SK-N-SH (cell line): Measurements from ENCODE around the gene FIGNL2. TPM values are rescaled to one million over a fixed set of nuclear protein-coding genes. Genes with fewer than 3 reads are reported as not detected.

Experiments
- CTCF ChIA-PET: fragments of 300-600, 350-600 bp; formaldehyde crosslinking; extraction: SDS; loops from one replicate; lab custom pipeline; 2021; lab: Yijun Ruan, JAX
- POLR2A ChIA-PET: fragments of 350-600 bp; sonication (Branson Sonifier 250); formaldehyde crosslinking; extraction: SDS; loops from one replicate; lab custom pipeline; 2020; ENCODE audit warnings: antibody characterized with exemption, inconsistent platforms; lab: Yijun Ruan, JAX
- DNase-seq: peaks from one replicate; pipeline ENCODE4 v3.0.0; 2012
- H2AFZ ChIP-seq: fragments of 200-600 bp; sonication (generic); 2 replicates; pipeline ENCODE4 v1.8.1; 2016; ENCODE audit warnings: antibody characterized with exemption, mild to moderate bottlenecking, low read depth
- H3F3A ChIP-seq: fragments of 200-600 bp; sonication (generic); replicated peaks from 2 replicates; pipeline ENCODE3; 2016; ENCODE audit warnings: antibody characterized with exemption, mild to moderate bottlenecking; ENCODE audit not compliant: insufficient read depth
- H3K27ac ChIP-seq, 2 experiments: fragments of 200-500 bp in 1 of 2; fragments of 200-600 bp in 1 of 2; sonication (Bioruptor generic) in 1 of 2; sonication (generic), shearing (Covaris generic) in 1 of 2; 2 replicates each; pipeline versions ENCODE4 v1.5.1 to v1.6.1; 2014 to 2016; ENCODE audit warnings: low read depth in 2 of 2, inconsistent platforms in 1 of 2, low read length in 1 of 2, mild to moderate bottlenecking in 1 of 2, mixed read lengths in 1 of 2
- H3K27me3 ChIP-seq: fragments of 200-600 bp; sonication (generic), shearing (Covaris generic); 2 replicates; pipeline ENCODE4 v1.6.1; 2016; ENCODE audit warnings: mixed run types; ENCODE audit not compliant: insufficient read depth
- H3K36me3 ChIP-seq, 2 experiments: fragments of 200-500 bp in 1 of 2; fragments of 200-600 bp in 1 of 2; sonication (Bioruptor generic) in 1 of 2; sonication (generic) in 1 of 2; replicated peaks in 1 of 2; 2 replicates each; pipeline versions ENCODE3 to v1.5.1; 2014 to 2016; ENCODE audit warnings: low read length in 1 of 2, mild to moderate bottlenecking in 1 of 2; ENCODE audit not compliant: insufficient read depth in 2 of 2, control insufficient read depth in 1 of 2
- H3K4me1 ChIP-seq, 2 experiments: fragments of 200-500 bp in 1 of 2; fragments of 200-600 bp in 1 of 2; sonication (Bioruptor generic) in 1 of 2; sonication (generic), shearing (Covaris generic) in 1 of 2; 2 replicates each; pipeline versions ENCODE4 v1.5.1 to v1.6.1; 2014 to 2016; ENCODE audit warnings: low read depth in 1 of 2, low read length in 1 of 2, mixed run types in 1 of 2; ENCODE audit not compliant: insufficient read depth in 2 of 2, control insufficient read depth in 1 of 2
- H3K4me2 ChIP-seq: fragments of 200-600 bp; sonication (generic), shearing (Covaris generic); 2 replicates; pipeline ENCODE4 v1.6.1; 2017; ENCODE audit warnings: mixed run types
- H3K4me3 ChIP-seq, 2 experiments: fragments of 200-500 bp in 1 of 2; fragments of 200-600 bp in 1 of 2; sonication (Bioruptor generic) in 1 of 2; sonication (generic), shearing (Covaris generic) in 1 of 2; 2 replicates each; pipeline versions ENCODE4 v1.5.1 to v1.8.1; 2014 to 2016; ENCODE audit warnings: low read depth in 2 of 2, inconsistent platforms in 1 of 2, low read length in 1 of 2, mild to moderate bottlenecking in 1 of 2, mixed read lengths in 1 of 2, moderate library complexity in 1 of 2
- H3K79me2 ChIP-seq: fragments of 200-600 bp; sonication (generic); 2 replicates; pipeline ENCODE4 v1.8.1; 2017; ENCODE audit warnings: mild to moderate bottlenecking; ENCODE audit not compliant: insufficient read depth
- H3K9ac ChIP-seq: fragments of 200-600 bp; sonication (generic); 2 replicates; pipeline ENCODE4 v1.6.1; 2017; ENCODE audit warnings: mixed run types
- H3K9me2 ChIP-seq: fragments of 200-600 bp; sonication (generic); 2 replicates; pipeline ENCODE4 v1.6.1; 2017; ENCODE audit warnings: mixed run types
- H3K9me3 ChIP-seq: fragments of 200-600 bp; sonication (generic); 2 replicates; pipeline ENCODE4 v1.6.1; 2017; ENCODE audit warnings: mixed run types, mild to moderate bottlenecking, moderate library complexity
- H4K20me1 ChIP-seq: fragments of 200-600 bp; sonication (generic); 2 replicates; pipeline ENCODE4 v1.6.1; 2017; ENCODE audit warnings: mild to moderate bottlenecking, mixed run types; ENCODE audit not compliant: insufficient read depth
- CTCF ChIP-seq: fragments of 200-600 bp; sonication (generic); IDR thresholded peaks from 2 replicates; pipeline ENCODE4 v1.6.1; 2017; ENCODE audit warnings: antibody characterized with exemption, mild to moderate bottlenecking, moderate library complexity
- EP300 ChIP-seq, 2 experiments: IDR thresholded peaks; 2 replicates each; pipeline versions ENCODE4 v1.4.0 to v1.6.1; 2012; ENCODE audit warnings: borderline replicate concordance in 1 of 2, low read depth in 1 of 2, low read length in 1 of 2
- FOSL2 ChIP-seq: IDR thresholded peaks from 2 replicates; pipeline ENCODE4 v1.4.0; 2012; ENCODE audit warnings: low read depth, mild to moderate bottlenecking, moderate library complexity, borderline replicate concordance
- IRF3 ChIP-seq: fragments of 150-350 bp; IDR thresholded peaks from 2 replicates; pipeline ENCODE4 v1.6.1; 2016; ENCODE audit warnings: mild to moderate bottlenecking, low read depth, low read length
- JUND ChIP-seq: IDR thresholded peaks from 2 replicates; pipeline ENCODE4 v1.4.0; 2012
- MXI1 ChIP-seq: IDR thresholded peaks from 2 replicates; pipeline ENCODE4 v1.6.1; 2012; ENCODE audit warnings: mild to moderate bottlenecking, low read depth, low read length, improper control_type of control experiment
- USF1 ChIP-seq: IDR thresholded peaks from 2 replicates; pipeline ENCODE4 v1.4.0; 2012; ENCODE audit warnings: low read depth, borderline replicate concordance
- USF2 ChIP-seq: fragments of 150-350 bp; IDR thresholded peaks from 2 replicates; pipeline ENCODE4 v1.6.1; 2017; ENCODE audit warnings: antibody characterized with exemption, low read length, low read depth, borderline replicate concordance
- YY1 ChIP-seq: IDR thresholded peaks from 2 replicates; pipeline ENCODE4 v1.4.0; 2012; ENCODE audit warnings: low read depth, mild to moderate bottlenecking
- ZBTB33 ChIP-seq: IDR thresholded peaks from 2 replicates; pipeline ENCODE4 v1.4.0; 2012; ENCODE audit warnings: low read depth, borderline replicate concordance
- WGBS: methylation state at CpG from one replicate; pipeline ENCODE4 v1.1.6; 2017; ENCODE audit warnings: low lambda C conversion rate; 5-methylcytosine and 5-hydroxymethylcytosine counted together
- polyA plus RNA-seq, 3 experiments: library from polyadenylated mRNA; depleted of rRNA; stranded (reverse); fragments of >200 nt; gene quantifications; 2 replicates each; pipeline ENCODE4 v1.2.3, GENCODE V29; 2012

The FIGNL2 gene
- polyA plus RNA-seq, 1 of the 3 experiments (the other 2 are of a cell fraction) = 0.05 TPM

- CTCF ChIA-PET = interaction anchor here (0.7 kb wide), 1 partner anchor 87 kb away, joined by 3 read pairs; no protein-coding TSS in a partner anchor
- Histone ChIP-seq H3F3A (no peaks in the 10 kb centered on the region), H3K9ac (no peak overlapping the region)
- POLR2A ChIA-PET = no interaction called here
- no peak for DNase-seq
- no peak for TF ChIP-seq IRF3
- no peak for TF ChIP-seq EP300 (IDR thresholded peaks at IDR 0.05; ENCODE audit: borderline replicate concordance in 1 of 2, low read depth in 1 of 2, low read length in 1 of 2)
- TF ChIP-seq MXI1 = no peak
- TF ChIP-seq ZBTB33 = no peak
- no peak for TF ChIP-seq USF2
- no peak for TF ChIP-seq USF1
- no peak for TF ChIP-seq YY1
- 0 out of 2 replicates have a peak, but pooled peaks have one; percentile 5 for TF ChIP-seq JUND
- TF ChIP-seq CTCF = no peak
- peak; percentile 25; the same call in 1 of the 2 replicates for TF ChIP-seq FOSL2
- TF ChIP-seq, all 33 proteins: peak for 2
- Histone ChIP-seq H4K20me1 (no peaks in the 10 kb centered on the region), H3K4me1 (peaks cover 0 to 5% of the 10 kb centered on the region in 2 experiments; a peak in 2 of 4 replicates), H3K27ac (peak overlapping the region in 1 of 2 experiments; percentile 25; a peak in 1 of 4 replicates), H3K79me2 (no peaks in the 10 kb centered on the region), H3K9me2 (no peaks in the 10 kb centered on the region), H3K36me3 (peaks cover 33 to 37% of the 10 kb centered on the region in 2 experiments), H3K4me2 (no peak overlapping the region), H3K27me3 (no peaks in the 10 kb centered on the region), H2AFZ (no peak overlapping the region), H3K9me3 (no peaks in the 10 kb centered on the region), H3K4me3 (no peak overlapping the region)
- WGBS = 63% methylated on average over 6 of the region's 6 CpGs
These were observed 59.6 kb downstream of the FIGNL2 start for GRCh38 chr12:51788876-51789275.
